Lower leg skin (tissue), 4 donors: Measurements from ENCODE around the gene ALDH1A3. TPM values are rescaled to one million over a fixed set of nuclear protein-coding genes. Genes with fewer than 3 reads are reported as not detected.
A peak's percentile ranks its signal among the peaks of the same experiment; 100 is the strongest.

ENCODE experiments used
- DNase-seq, 2 donors: peaks; one replicate each; pipeline ENCODE4 v3.0.0-alpha.2; 2019; ENCODE audit warnings: low spot score in 2 of 2
- H3K4me3 ChIP-seq: fragments of 200-600 bp; sonication (generic); 2 replicates; pipeline ENCODE4 v1.5.1; 2017; ENCODE audit warnings: mild to moderate bottlenecking, low read depth; ENCODE audit not compliant: poor library complexity, severe bottlenecking
- POLR2A ChIP-seq, 2 donors: fragments of 450-650 bp; IDR thresholded peaks; one replicate each; pipeline ENCODE4 v1.6.1; 2016 to 2017; ENCODE audit warnings: antibody characterized with exemption in 2 of 2, mild to moderate bottlenecking in 1 of 2, moderate library complexity in 1 of 2
- WGBS, 2 donors: methylation state at CpG; one replicate each; pipeline ENCODE4 v1.1.5; 2018; 5-methylcytosine and 5-hydroxymethylcytosine counted together
- intact Hi-C: fragments of 100-400 bp; cut with DNase I; formaldehyde crosslinking; loops from one replicate; pipeline ENCODE4 v1.15.0; 2023; ENCODE audit warnings: low total_unique reads
- total RNA-seq, 4 donors: library from RNA; depleted of rRNA; stranded (reverse); fragments of >200 nt; gene quantifications; one replicate each; pipeline ENCODE4 v1.1.0, GENCODE V29; 2016
- TF ChIP-seq, protein P1 (sequence below), 3 donors: fragments of 450-650 bp; IDR thresholded peaks; one replicate each; pipeline ENCODE4 v1.5.1; 2016; ENCODE audit warnings: antibody characterized with exemption in 3 of 3, mild to moderate bottlenecking in 3 of 3, moderate library complexity in 2 of 3

ALDH1A3 gene
- total RNA-seq, 4 donors from 2014 or later: 3.3 to 24.5 (median 8.7) TPM

- peak in 1 of 2 donors; percentile 86 for DNase-seq
- TF ChIP-seq POLR2A (IDR thresholded peaks at IDR 0.05): no peak
- TF ChIP-seq, protein P1, sequence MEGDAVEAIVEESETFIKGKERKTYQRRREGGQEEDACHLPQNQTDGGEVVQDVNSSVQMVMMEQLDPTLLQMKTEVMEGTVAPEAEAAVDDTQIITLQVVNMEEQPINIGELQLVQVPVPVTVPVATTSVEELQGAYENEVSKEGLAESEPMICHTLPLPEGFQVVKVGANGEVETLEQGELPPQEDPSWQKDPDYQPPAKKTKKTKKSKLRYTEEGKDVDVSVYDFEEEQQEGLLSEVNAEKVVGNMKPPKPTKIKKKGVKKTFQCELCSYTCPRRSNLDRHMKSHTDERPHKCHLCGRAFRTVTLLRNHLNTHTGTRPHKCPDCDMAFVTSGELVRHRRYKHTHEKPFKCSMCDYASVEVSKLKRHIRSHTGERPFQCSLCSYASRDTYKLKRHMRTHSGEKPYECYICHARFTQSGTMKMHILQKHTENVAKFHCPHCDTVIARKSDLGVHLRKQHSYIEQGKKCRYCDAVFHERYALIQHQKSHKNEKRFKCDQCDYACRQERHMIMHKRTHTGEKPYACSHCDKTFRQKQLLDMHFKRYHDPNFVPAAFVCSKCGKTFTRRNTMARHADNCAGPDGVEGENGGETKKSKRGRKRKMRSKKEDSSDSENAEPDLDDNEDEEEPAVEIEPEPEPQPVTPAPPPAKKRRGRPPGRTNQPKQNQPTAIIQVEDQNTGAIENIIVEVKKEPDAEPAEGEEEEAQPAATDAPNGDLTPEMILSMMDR (IDR thresholded peaks at IDR 0.05): no peak
- H3K4me3 ChIP-seq: peak overlapping the region; percentile 37
- intact Hi-C loops: no loop called here
- 5% methylated on average over 37 to 43 of the region's 80 CpGs for WGBS, 2 donors
Observed at GRCh38 chr15:100919481-100920405, 40.1 kb downstream of the ALDH1A3 start.

DNA sequence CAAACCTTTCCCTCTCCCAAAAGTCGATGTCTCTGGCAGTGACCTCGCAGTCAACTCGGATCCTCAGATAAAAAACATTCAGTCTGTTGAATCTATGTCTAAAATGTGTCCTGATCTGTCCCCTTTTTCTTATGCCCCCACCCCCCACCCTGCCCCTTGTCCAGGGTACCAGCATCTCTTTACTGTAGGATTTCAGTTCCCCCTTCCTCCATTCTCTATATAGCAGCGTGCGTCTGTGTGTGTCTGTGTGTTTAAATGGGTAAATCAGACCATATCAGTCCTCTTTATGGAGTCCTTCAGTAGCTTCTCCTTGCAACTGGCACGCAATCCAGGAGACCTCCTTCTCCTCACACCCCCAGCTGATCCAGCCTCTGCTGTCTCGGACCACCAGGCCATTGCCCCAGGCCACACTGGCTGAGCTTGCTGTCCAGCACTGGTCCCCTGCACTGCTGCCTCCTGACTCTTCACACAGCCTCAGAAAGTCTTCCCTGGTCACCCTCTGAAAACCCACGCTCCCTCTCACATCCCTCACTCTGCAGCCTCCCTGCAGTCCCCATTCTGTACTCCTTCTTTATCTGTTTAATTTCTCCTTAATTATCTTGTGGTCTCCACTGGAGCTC is 41.0 kb downstream of the ALDH1A3 start:
- peak in 1 of 2 donors; percentile 80 for DNase-seq
- TF ChIP-seq, protein P1 (IDR thresholded peaks at IDR 0.05): no peak
- TF ChIP-seq POLR2A (IDR thresholded peaks at IDR 0.05): no peak
- 87 to 92% methylated on average over 8 of the region's 8 CpGs for WGBS, 2 donors
- no peak overlapping the region for H3K4me3 ChIP-seq
- intact Hi-C loops: no loop called here

- no peak for TF ChIP-seq POLR2A (IDR thresholded peaks at IDR 0.05)
- TF ChIP-seq, protein P1 (IDR thresholded peaks at IDR 0.05): no peak
- H3K4me3 ChIP-seq: no peak overlapping the region
- DNase-seq: peak in 1 of 2 donors; percentile 39
- WGBS, 2 donors: 70% methylated on average over 13 of the region's 13 CpGs
- intact Hi-C loops: no loop called here
Observed at GRCh38 chr15:100922192-100923040, 42.8 kb downstream of the ALDH1A3 start.

DNA sequence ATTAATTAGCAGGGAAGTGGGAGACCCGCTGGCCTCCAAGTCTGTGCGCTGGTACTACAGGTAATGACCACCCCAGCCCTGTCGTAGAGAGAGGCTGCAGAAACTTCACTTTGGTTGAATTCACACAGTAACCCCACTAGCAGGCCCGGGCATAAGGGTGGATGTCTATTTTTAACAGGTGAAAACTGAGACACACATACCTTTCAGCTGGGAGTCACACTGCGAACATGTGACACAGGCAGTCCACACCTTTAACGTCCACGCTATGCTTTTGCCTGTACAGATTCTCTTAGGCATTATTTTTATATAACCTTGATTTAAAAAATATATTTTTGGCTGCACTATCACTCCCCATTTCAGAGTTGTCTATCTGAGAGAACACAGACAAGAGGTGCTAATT is 43.4 kb downstream of the ALDH1A3 start:
- no peak for TF ChIP-seq POLR2A (IDR thresholded peaks at IDR 0.05)
- TF ChIP-seq, protein P1 (IDR thresholded peaks at IDR 0.05): no peak
- DNase-seq: peak in 1 of 2 donors; percentile 79
- H3K4me3 ChIP-seq: no peak overlapping the region
- 91 to 92% methylated on average over 7 of the region's 7 CpGs for WGBS, 2 donors
- intact Hi-C loops: no loop called here

- no peak overlapping the region for H3K4me3 ChIP-seq
- WGBS, 2 donors: 84 to 85% methylated on average over 5 of the region's 5 CpGs
- peak in 1 of 2 donors; percentile 39 for DNase-seq
- TF ChIP-seq, protein P1 (IDR thresholded peaks at IDR 0.05): no peak
- no peak for TF ChIP-seq POLR2A (IDR thresholded peaks at IDR 0.05)
- intact Hi-C loops: no loop called here
Observed at GRCh38 chr15:100923902-100924301, 44.3 kb downstream of the ALDH1A3 start.
